Loucy (cell line): Measurements from ENCODE around the gene SRGAP1.

ENCODE experiments used
- H2AFZ ChIP-seq: fragments of 200-600 bp; sonication (generic); 2 replicates; pipeline ENCODE4 v1.6.0; 2016; ENCODE audit warnings: antibody characterized with exemption, mild to moderate bottlenecking, low read length, moderate library complexity
- H3F3A ChIP-seq: fragments of 200-600 bp; 2 replicates; pipeline ENCODE4 v1.6.0; 2016; ENCODE audit warnings: antibody characterized with exemption, low read depth, mild to moderate bottlenecking
- H3K27me3 ChIP-seq: fragments of 200-600 bp; sonication (generic); 2 replicates; pipeline ENCODE4 v1.6.1; 2014; ENCODE audit warnings: low read length, mild to moderate bottlenecking; ENCODE audit not compliant: insufficient read depth, poor library complexity, severe bottlenecking
- H3K36me3 ChIP-seq: fragments of 200-600 bp; sonication (generic); 2 replicates; pipeline ENCODE4 v1.6.1; 2016; ENCODE audit warnings: low read length; ENCODE audit not compliant: insufficient read depth
- H3K4me1 ChIP-seq: fragments of 200-600 bp; sonication (generic); 2 replicates; pipeline ENCODE4 v1.5.1; 2014; ENCODE audit warnings: low read length, mild to moderate bottlenecking; ENCODE audit not compliant: insufficient read depth, poor library complexity, severe bottlenecking
- H3K4me2 ChIP-seq: fragments of 200-600 bp; sonication (generic); 2 replicates; pipeline ENCODE4 v1.6.0; 2014; ENCODE audit warnings: antibody characterized with exemption, low read length, low read depth, mild to moderate bottlenecking; ENCODE audit not compliant: poor library complexity, severe bottlenecking
- H3K4me3 ChIP-seq: fragments of 200-600 bp; sonication (generic); 2 replicates; pipeline ENCODE4 v1.5.1; 2014; ENCODE audit warnings: low read length, mild to moderate bottlenecking, mixed read lengths; ENCODE audit not compliant: poor library complexity, severe bottlenecking
- H3K79me2 ChIP-seq: fragments of 200-600 bp; sonication (generic); 2 replicates; pipeline ENCODE4 v1.6.1; 2014; ENCODE audit warnings: low read length; ENCODE audit not compliant: insufficient read depth
- H3K9ac ChIP-seq: fragments of 200-600 bp; sonication (generic); 2 replicates; pipeline ENCODE4 v1.6.0; 2014; ENCODE audit warnings: mild to moderate bottlenecking, low read depth, low read length, moderate library complexity; ENCODE audit not compliant: poor library complexity, severe bottlenecking
- H3K9me2 ChIP-seq: fragments of 200-600 bp; sonication (generic); replicated peaks from 2 replicates; pipeline ENCODE4 v1.6.1; 2016; ENCODE audit warnings: low read depth, low read length, mixed read lengths
- H3K9me3 ChIP-seq: fragments of 200-600 bp; sonication (generic); 2 replicates; pipeline ENCODE4 v1.6.1; 2014; ENCODE audit warnings: mild to moderate bottlenecking, antibody characterized with exemption, low read length, low read depth; ENCODE audit not compliant: insufficient read depth
- H4K20me1 ChIP-seq: fragments of 200-600 bp; sonication (generic); 2 replicates; pipeline ENCODE4 v1.6.0; 2014; ENCODE audit warnings: antibody characterized with exemption, low read length, mild to moderate bottlenecking; ENCODE audit not compliant: insufficient read depth, poor library complexity, severe bottlenecking
- CTCF ChIP-seq: fragments of 200-600 bp; sonication (generic); conservative IDR thresholded peaks from 2 replicates; pipeline ENCODE4 v1.5.1; 2014; ENCODE audit warnings: mild to moderate bottlenecking, antibody characterized with exemption, low read length
- EZH2phosphoT487 ChIP-seq: fragments of 200-600 bp; IDR thresholded peaks from 2 replicates; pipeline ENCODE4 v1.6.1; 2018; ENCODE audit warnings: antibody characterized with exemption, mild to moderate bottlenecking, moderate library complexity, borderline replicate concordance

Gene SRGAP1

GRCh38 chr12:63898764-63899337, 54.4 kb downstream of the SRGAP1 start:
- Histone ChIP-seq H3K9me3 (no peaks in the 10 kb centered on the region), H3K4me2 (peak overlapping the region; percentile 41), H3K9me2 (no peaks in the 10 kb centered on the region), H3F3A (no peaks in the 10 kb centered on the region), H2AFZ (no peak overlapping the region), H4K20me1 (no peaks in the 10 kb centered on the region), H3K27me3 (no peaks in the 10 kb centered on the region), H3K4me3 (no peak overlapping the region), H3K4me1 (peaks cover 12% of the 10 kb centered on the region), H3K9ac (no peak overlapping the region), H3K79me2 (no peaks in the 10 kb centered on the region), H3K36me3 (no peaks in the 10 kb centered on the region)
- no peak for TF ChIP-seq EZH2phosphoT487
- TF ChIP-seq CTCF: no peak

DNA sequence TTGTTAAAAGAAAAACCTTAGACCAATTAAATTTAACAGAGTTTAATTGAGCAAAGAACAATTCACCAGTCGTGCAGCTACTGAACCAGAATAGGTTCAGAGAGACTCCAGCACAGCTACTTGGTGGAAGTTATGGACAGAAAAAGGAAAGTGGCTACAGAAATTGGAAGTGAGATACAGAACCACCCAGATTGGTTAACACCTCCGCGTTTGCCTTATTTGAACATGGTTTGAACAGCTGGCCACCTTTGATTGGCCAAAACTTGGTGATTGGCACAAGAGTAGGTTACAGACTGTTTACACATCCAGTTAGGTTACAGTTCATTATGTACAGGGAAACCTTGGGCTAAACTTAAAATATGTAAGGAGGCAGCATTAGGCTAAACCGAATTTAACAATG, 54.9 kb downstream of the SRGAP1 start:
- H4K20me1 ChIP-seq: no peaks in the 10 kb centered on the region
- no peak overlapping the region for H3K9ac ChIP-seq
- H3K4me3 ChIP-seq: no peak overlapping the region

DNA sequence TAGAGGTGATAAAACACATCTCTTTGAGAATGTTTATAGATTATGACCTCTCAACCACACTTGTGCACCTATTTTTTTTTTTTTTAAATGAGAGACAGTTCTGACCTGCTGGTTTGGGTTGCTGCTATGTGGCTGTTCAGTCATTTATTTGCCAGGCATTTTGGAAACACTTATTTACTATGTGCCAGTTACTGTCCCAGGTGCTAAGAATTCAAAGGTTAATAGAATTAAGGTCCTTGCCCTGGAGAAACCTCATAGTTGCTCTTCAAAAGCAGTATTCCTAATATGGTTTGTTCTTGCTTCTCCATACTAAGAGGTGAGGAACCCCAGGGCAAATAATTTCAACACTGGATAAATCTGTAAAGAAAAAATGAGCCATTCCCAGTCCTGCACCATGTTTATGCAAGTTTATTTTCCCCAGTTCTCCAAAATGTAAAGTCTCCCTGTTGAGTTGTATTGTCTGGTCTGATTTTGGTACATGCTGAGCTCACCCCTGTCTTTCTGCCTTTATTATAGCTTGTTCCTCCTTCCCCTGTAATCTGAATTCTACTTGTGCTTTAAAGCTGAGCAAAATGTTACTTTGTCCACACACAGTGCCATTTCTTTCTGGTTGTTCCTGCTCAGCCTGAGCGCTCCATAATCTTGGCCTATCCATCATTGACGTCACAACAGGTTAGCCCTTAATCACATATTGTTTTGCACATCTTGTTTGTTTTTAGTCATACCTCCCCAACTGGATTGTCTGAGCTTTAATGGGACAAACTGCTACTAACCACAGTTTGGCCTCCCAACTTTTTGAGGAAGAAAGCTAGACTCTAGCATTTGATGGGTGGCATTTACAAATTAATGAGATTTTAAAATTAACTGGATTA, 56.7 kb downstream of the SRGAP1 start:
- Histone ChIP-seq H3K4me3 (no peak overlapping the region), H3K27me3 (no peaks in the 10 kb centered on the region), H3K4me2 (no peak overlapping the region), H3K9ac (no peak overlapping the region), H3K9me2 (no peaks in the 10 kb centered on the region), H3F3A (no peaks in the 10 kb centered on the region), H3K79me2 (no peaks in the 10 kb centered on the region), H3K36me3 (no peaks in the 10 kb centered on the region), H3K4me1 (peaks cover 12% of the 10 kb centered on the region), H4K20me1 (no peaks in the 10 kb centered on the region), H3K9me3 (no peaks in the 10 kb centered on the region), H2AFZ (no peak overlapping the region)
- TF ChIP-seq CTCF (no peak), EZH2phosphoT487 (no peak)

More for the DNA sequence above, 54.9 kb downstream of the SRGAP1 start:
- H3K79me2 ChIP-seq: no peaks in the 10 kb centered on the region
- H3K4me2 ChIP-seq: no peak overlapping the region
- no peak overlapping the region for H2AFZ ChIP-seq
- no peaks in the 10 kb centered on the region for H3F3A ChIP-seq
- peaks cover 12% of the 10 kb centered on the region for H3K4me1 ChIP-seq
- no peaks in the 10 kb centered on the region for H3K9me2 ChIP-seq
- H3K27me3 ChIP-seq: no peaks in the 10 kb centered on the region
- TF ChIP-seq CTCF (no peak), EZH2phosphoT487 (no peak)
- H3K36me3 ChIP-seq: no peaks in the 10 kb centered on the region
- H3K9me3 ChIP-seq: no peaks in the 10 kb centered on the region
